IMR-90 (cell line): Measurements from ENCODE around the gene GTF3C1. TPM values are rescaled to one million over a fixed set of nuclear protein-coding genes. Genes with fewer than 3 reads are reported as not detected.

ENCODE experiments used
- ATAC-seq: fragments of 200-7000 bp; cut with Tn5 transposase; 2 replicates; pipeline ENCODE4 v1.9.1; 2020; ENCODE audit warnings: low read depth, mild to moderate bottlenecking, moderate library complexity
- BruUV-seq: library from RNA; stranded (reverse); fragments of 400-500 nt; replicated peaks from 2 replicates; lab custom pipeline; 2021; lab: Mats Ljungman, UMichigan
- CTCF ChIA-PET: fragments of 300-600 bp; formaldehyde crosslinking; extraction: SDS; loops from one replicate; lab custom pipeline; 2021; ENCODE audit warnings: antibody characterized with exemption; lab: Yijun Ruan, JAX
- POLR2A ChIA-PET: fragments of 300-600 bp; sonication (Branson Sonifier 250); formaldehyde crosslinking; loops from one replicate; lab custom pipeline; 2022; ENCODE audit warnings: antibody characterized with exemption; ENCODE audit not compliant: unreplicated experiment; lab: Charles Lee
- DNase-seq: peaks from one replicate; pipeline ENCODE4 v3.0.0; 2013
- H2AFZ ChIP-seq: replicated peaks from 2 replicates; pipeline ENCODE3; 2013; ENCODE audit warnings: low read length, mild to moderate bottlenecking; ENCODE audit not compliant: poor library complexity
- H2AK5ac ChIP-seq: 2 replicates; pipeline ENCODE4 v1.6.1; 2013; ENCODE audit warnings: low read depth, low read length, inconsistent platforms
- H2AK9ac ChIP-seq: replicated peaks from 2 replicates; pipeline ENCODE3; 2013; ENCODE audit warnings: mild to moderate bottlenecking, low read depth, low read length, moderate library complexity; ENCODE audit not compliant: poor library complexity
- H2BK120ac ChIP-seq: 2 replicates; pipeline ENCODE4 v1.6.1; 2013; ENCODE audit warnings: low read depth, low read length, inconsistent platforms
- H2BK15ac ChIP-seq: 3 replicates; pipeline ENCODE4 v1.6.1; 2013; ENCODE audit warnings: low read depth, low read length, inconsistent platforms
- H2BK20ac ChIP-seq: 2 replicates; pipeline ENCODE4 v1.6.1; 2013; ENCODE audit warnings: low read depth, mild to moderate bottlenecking, inconsistent platforms, low read length, moderate library complexity
- H2BK5ac ChIP-seq: 2 replicates; pipeline ENCODE4 v1.6.1; 2013; ENCODE audit warnings: mild to moderate bottlenecking, low read depth, low read length, inconsistent platforms; ENCODE audit not compliant: poor library complexity, severe bottlenecking
- H3K14ac ChIP-seq: replicated peaks from 2 replicates; pipeline ENCODE4 v1.6.1; 2013; ENCODE audit warnings: low read depth, low read length, inconsistent platforms
- H3K18ac ChIP-seq: 2 replicates; pipeline ENCODE4 v1.6.1; 2013; ENCODE audit warnings: low read depth, low read length, control low read depth
- H3K23ac ChIP-seq: 2 replicates; pipeline ENCODE4 v1.6.1; 2013; ENCODE audit warnings: low read depth, low read length, inconsistent platforms
- H3K27ac ChIP-seq: 2 replicates; pipeline ENCODE4 v1.5.1; 2013; ENCODE audit warnings: mild to moderate bottlenecking, control low read depth, low read length; ENCODE audit not compliant: insufficient read depth
- H3K27me3 ChIP-seq: 2 replicates; pipeline ENCODE4 v1.6.1; 2013; ENCODE audit warnings: low read length; ENCODE audit not compliant: control insufficient read depth, insufficient read depth
- H3K36me3 ChIP-seq: 2 replicates; pipeline ENCODE4 v1.6.1; 2013; ENCODE audit warnings: low read length, mixed read lengths; ENCODE audit not compliant: control insufficient read depth, insufficient read depth
- H3K4ac ChIP-seq: 2 replicates; pipeline ENCODE4 v1.6.1; 2013; ENCODE audit warnings: low read depth, low read length, inconsistent platforms
- H3K4me1 ChIP-seq: 2 replicates; pipeline ENCODE4 v1.6.1; 2013; ENCODE audit warnings: low read length, mixed read lengths; ENCODE audit not compliant: control insufficient read depth, insufficient read depth
- H3K4me2 ChIP-seq: 2 replicates; pipeline ENCODE4 v1.6.1; 2013; ENCODE audit warnings: low read depth, mild to moderate bottlenecking, control low read depth, low read length, moderate library complexity
- H3K4me3 ChIP-seq: 2 replicates; pipeline ENCODE4 v1.5.1; 2013; ENCODE audit warnings: low read depth, mild to moderate bottlenecking, control low read depth, low read length, moderate library complexity; ENCODE audit not compliant: insufficient read depth
- H3K56ac ChIP-seq: 2 replicates; pipeline ENCODE4 v1.6.1; 2013; ENCODE audit warnings: low read length, inconsistent platforms; ENCODE audit not compliant: insufficient read depth; ENCODE audit errors: extremely low read depth
- H3K79me1 ChIP-seq, 2 experiments: 2 replicates each; pipeline ENCODE4 v1.6.1; 2013; ENCODE audit warnings: low read length in 2 of 2, inconsistent platforms in 1 of 2, low read depth in 1 of 2
- H3K9ac ChIP-seq: 2 replicates; pipeline ENCODE4 v1.6.1; 2013; ENCODE audit warnings: low read depth, low read length, control low read depth
- H3K9me1 ChIP-seq: 2 replicates; pipeline ENCODE4 v1.6.1; 2013; ENCODE audit warnings: low read length, inconsistent platforms; ENCODE audit not compliant: insufficient read depth
- H3K9me3 ChIP-seq: 2 replicates; pipeline ENCODE4 v1.6.1; 2013; ENCODE audit warnings: low read length; ENCODE audit not compliant: control insufficient read depth, insufficient read depth
- H4K20me1 ChIP-seq: 2 replicates; pipeline ENCODE4 v1.6.1; 2013; ENCODE audit warnings: low read length, inconsistent platforms; ENCODE audit not compliant: insufficient read depth
- H4K5ac ChIP-seq: 2 replicates; pipeline ENCODE4 v1.6.1; 2013; ENCODE audit warnings: mild to moderate bottlenecking, low read depth, low read length, control low read depth
- H4K8ac ChIP-seq, 2 experiments: 2 replicates each; pipeline ENCODE4 v1.6.1; 2013; ENCODE audit warnings: low read depth in 2 of 2, low read length in 2 of 2, control low read depth in 1 of 2, inconsistent platforms in 1 of 2
- H4K91ac ChIP-seq: 2 replicates; pipeline ENCODE4 v1.6.1; 2013; ENCODE audit warnings: low read depth, low read length, inconsistent platforms; ENCODE audit not compliant: insufficient read depth
- BHLHE40 ChIP-seq: fragments of 150-350 bp; IDR thresholded peaks from 2 replicates; pipeline ENCODE4 v1.6.1; 2016; ENCODE audit warnings: mild to moderate bottlenecking, low read depth, low read length
- ELK1 ChIP-seq: fragments of 150-350 bp; IDR thresholded peaks from 2 replicates; pipeline ENCODE4 v1.6.1; 2016; ENCODE audit warnings: low read depth, mild to moderate bottlenecking, low read length, moderate library complexity, borderline replicate concordance
- RAD21 ChIP-seq: IDR thresholded peaks from 2 replicates; pipeline ENCODE4 v1.6.1; 2012; ENCODE audit warnings: low read length, improper control_type of control experiment
- RCOR1 ChIP-seq: IDR thresholded peaks from 2 replicates; pipeline ENCODE4 v1.6.1; 2012; ENCODE audit warnings: mild to moderate bottlenecking, low read length, improper control_type of control experiment; ENCODE audit not compliant: insufficient replicate concordance
- RFX5 ChIP-seq: IDR thresholded peaks from 2 replicates; pipeline ENCODE4 v1.8.0; 2012; ENCODE audit warnings: low read depth, mild to moderate bottlenecking, low read length, moderate library complexity
- WGBS, 2 experiments: methylation state at CpG; one replicate each; pipeline versions ENCODE4 v1.1.5 to v1.1.7; 2013; ENCODE audit warnings: missing lambda C conversion rate in 2 of 2; ENCODE audit not compliant: insufficient read length in 1 of 2; ENCODE audit errors: extremely low coverage in 2 of 2; 5-methylcytosine and 5-hydroxymethylcytosine counted together
- dilution Hi-C: fragments of 300-500 bp; cut with HindIII; formaldehyde crosslinking; loops from one replicate; pipeline ENCODE4 v1.14.3; 2018; ENCODE audit warnings: low sequenced_read_pairs; ENCODE audit not compliant: unreplicated experiment
- in situ Hi-C: fragments of 300-500 bp; cut with MboI; formaldehyde crosslinking; loops from 3 replicates; pipeline ENCODE4 v1.14.3; 2019; ENCODE audit warnings: low sequenced_read_pairs, inconsistent platforms, mixed read lengths
- intact Hi-C: fragments of 100-400 bp; cut with micrococcal nuclease; formaldehyde crosslinking; loops from 2 replicates; pipeline ENCODE4 v1.10.0; 2022
- polyA plus RNA-seq, 3 experiments: library from polyadenylated mRNA; depleted of rRNA; stranded (reverse); fragments of >200 nt; gene quantifications; 2 replicates each; pipeline ENCODE4 v1.2.3, GENCODE V29; 2012; ENCODE audit warnings: low replicate concordance in 1 of 3
- total RNA-seq: library from RNA; depleted of rRNA; stranded (reverse); fragments of >200 nt; gene quantifications from 2 replicates; pipeline ENCODE4 v1.2.3, GENCODE V29; 2012

Gene GTF3C1
- total and polyA plus RNA-seq, 2 of the 4 experiments (the other 2 are of a cell fraction), result 50.8 to 68.1 TPM

- H2AK9ac ChIP-seq, result no peak overlapping the region
- intact Hi-C loops, result no loop called here
- H3K27ac ChIP-seq, result no peak overlapping the region
- no TSS peak for BruUV-seq
- H2AK5ac ChIP-seq, result no peak overlapping the region
- peaks cover 26% of the 10 kb centered on the region for H4K20me1 ChIP-seq
- H4K91ac ChIP-seq, result no peak overlapping the region
- no peak for TF ChIP-seq RAD21
- no peak for TF ChIP-seq RFX5
- no peak for TF ChIP-seq RCOR1
- TF ChIP-seq ELK1, result no peak
- no peak for TF ChIP-seq BHLHE40
- H3K4ac ChIP-seq, result no peak overlapping the region
- no peak overlapping the region for H3K18ac ChIP-seq
- H2BK120ac ChIP-seq, result no peak overlapping the region
- no peaks in the 10 kb centered on the region for H3K9me3 ChIP-seq
- in situ Hi-C loops, result no loop called here
- POLR2A ChIA-PET, result no interaction called here
- H3K4me2 ChIP-seq, result no peak overlapping the region
- no peak overlapping the region for H3K56ac ChIP-seq
- no peak overlapping the region for H2BK5ac ChIP-seq
- no peaks in the 10 kb centered on the region for H3K27me3 ChIP-seq
- ATAC-seq, result no peak
- peaks cover 17% of the 10 kb centered on the region for H3K9me1 ChIP-seq
- no peak overlapping the region for H2BK15ac ChIP-seq
- no peak overlapping the region for H3K9ac ChIP-seq
- no peak for DNase-seq
- H3K4me3 ChIP-seq, result no peak overlapping the region
- no peak overlapping the region for H4K8ac ChIP-seq
- H3K14ac ChIP-seq, result no peak overlapping the region
- dilution Hi-C loops, result no loop called here
- CTCF ChIA-PET, result no interaction called here
- no CpG with 5 or more reads among the region's 4 CpGs for WGBS, 2 experiments
- H3K23ac ChIP-seq, result no peak overlapping the region
- H3K36me3 ChIP-seq, result peaks cover 79% of the 10 kb centered on the region
- no peak overlapping the region for H4K5ac ChIP-seq
- H3K4me1 ChIP-seq, result peaks cover 4% of the 10 kb centered on the region
- H2BK20ac ChIP-seq, result no peak overlapping the region
- no peak overlapping the region for H2AFZ ChIP-seq
- H3K79me1 ChIP-seq, result peaks cover 13 to 20% of the 10 kb centered on the region in 2 experiments; a peak in 2 of 4 replicates
Measured at GRCh38 chr16:27528294-27528693, 21.4 kb downstream of the GTF3C1 start.
